Upper lobe of left lung (tissue), 6 donors: ENCODE measurements around the gene PGGHG. TPM values are rescaled to one million over a fixed set of nuclear protein-coding genes. Genes with fewer than 3 reads are reported as not detected.
"Not testable (repeated sequence)": the region's sequence is repeated elsewhere in the genome, so short reads cannot be mapped to it uniquely, and the experiment has no call there.

Experiments
- ATAC-seq, 2 donors: fragments of 200-7000 bp; cut with Tn5 transposase; one replicate each; pipeline ENCODE4 v1.9.1; 2022; ENCODE audit warnings: mild to moderate bottlenecking in 2 of 2, moderate library complexity in 2 of 2; ENCODE audit not compliant: low FRiP score in 2 of 2
- DNase-seq, 2 donors: peaks; one replicate each; pipeline ENCODE4 v3.0.0-alpha.2; 2019 to 2020
- H3K27ac ChIP-seq, 4 donors: fragments of 200-600 bp; sonication (generic); one replicate each; pipeline ENCODE4 v1.5.1; 2016 to 2019
- H3K27me3 ChIP-seq, 4 donors: fragments of 200-600 bp; sonication (generic); one replicate each; pipeline ENCODE4 v1.5.1; 2017 to 2019
- H3K36me3 ChIP-seq, 4 donors: fragments of 200-600 bp; sonication (generic); one replicate each; pipeline ENCODE4 v1.5.1; 2016 to 2019
- H3K4me1 ChIP-seq, 4 donors: fragments of 200-600 bp; sonication (generic); one replicate each; pipeline ENCODE4 v1.5.1; 2018 to 2019
- H3K4me3 ChIP-seq, 4 donors: fragments of 200-600 bp; sonication (generic); one replicate each; pipeline ENCODE4 v1.5.1; 2017 to 2019; ENCODE audit warnings: mild to moderate bottlenecking in 2 of 4, moderate library complexity in 1 of 4
- H3K9me3 ChIP-seq, 4 donors: fragments of 200-600 bp; sonication (generic); one replicate each; pipeline ENCODE4 v1.5.1; 2018 to 2019
- EP300 ChIP-seq, 4 donors: sonication (generic); formaldehyde crosslinking; IDR thresholded peaks; one replicate each; pipeline ENCODE4 v1.5.1; 2017; ENCODE audit warnings: antibody characterized with exemption in 4 of 4, control low read depth in 2 of 4
- POLR2A ChIP-seq, 4 donors: fragments of 450-650 bp; IDR thresholded peaks; one replicate each; pipeline ENCODE4 v1.5.1; 2016 to 2017; ENCODE audit warnings: antibody characterized with exemption in 4 of 4, mild to moderate bottlenecking in 2 of 4
- POLR2AphosphoS5 ChIP-seq, 2 donors: sonication (generic); formaldehyde crosslinking; IDR thresholded peaks; one replicate each; pipeline ENCODE4 v1.5.1; 2017; ENCODE audit warnings: antibody characterized with exemption in 2 of 2
- WGBS, 2 donors: methylation state at CpG; one replicate each; pipeline ENCODE4 v1.1.5; 2017 to 2018; 5-methylcytosine and 5-hydroxymethylcytosine counted together
- total RNA-seq, 6 donors: library from RNA; depleted of rRNA in 4 of 6; stranded (reverse); fragments of >200 nt in 4 of 6; gene quantifications; one replicate each; pipeline versions ENCODE4 v1.1.0 to v1.2.1, GENCODE V29; 2016 to 2021
- TF ChIP-seq, protein P1 (sequence below), 6 experiments: fragments of 450-650 bp in 4 of 6; fragments of 200-600 bp in 2 of 6; sonication (generic) in 2 of 6; IDR thresholded peaks; one replicate each; pipeline ENCODE4 v1.5.1; 2016 to 2019; ENCODE audit warnings: antibody characterized with exemption in 6 of 6
- donor health status: DM: no; HTN: no; CAD: no; lungs with moderate emphysema.
- donor health status: DM: no; HTN: yes; CAD: no; lungs with severe emphysema.

Gene PGGHG
- total RNA-seq, 6 donors from 2014 or later = 34.1 to 535 (median 65.2) TPM

GRCh38 chr11:307766-308708, 19.1 kb downstream of the PGGHG start, which contains the start of gene IFITM2:
Gene IFITM2 (plus strand): TSS chr11:307816. CDS start chr11:308193, 377 bp downstream.
- not testable (repeated sequence) for H3K27me3 ChIP-seq, H3K36me3 ChIP-seq, H3K9me3 ChIP-seq
- ATAC-seq (peak; percentile 73 to 85), DNase-seq (peak; percentile 72 to 93)
- TF ChIP-seq POLR2AphosphoS5 (IDR thresholded peaks at IDR 0.05) = peak; percentile 96 to 97
- TF ChIP-seq EP300 (IDR thresholded peaks at IDR 0.05) = peak in 1 of 4 donors; percentile 80
- peak in 3 of 4 donors; percentile 39 to 89 (median 70) for TF ChIP-seq POLR2A (IDR thresholded peaks at IDR 0.05)
- TF ChIP-seq, protein P1, sequence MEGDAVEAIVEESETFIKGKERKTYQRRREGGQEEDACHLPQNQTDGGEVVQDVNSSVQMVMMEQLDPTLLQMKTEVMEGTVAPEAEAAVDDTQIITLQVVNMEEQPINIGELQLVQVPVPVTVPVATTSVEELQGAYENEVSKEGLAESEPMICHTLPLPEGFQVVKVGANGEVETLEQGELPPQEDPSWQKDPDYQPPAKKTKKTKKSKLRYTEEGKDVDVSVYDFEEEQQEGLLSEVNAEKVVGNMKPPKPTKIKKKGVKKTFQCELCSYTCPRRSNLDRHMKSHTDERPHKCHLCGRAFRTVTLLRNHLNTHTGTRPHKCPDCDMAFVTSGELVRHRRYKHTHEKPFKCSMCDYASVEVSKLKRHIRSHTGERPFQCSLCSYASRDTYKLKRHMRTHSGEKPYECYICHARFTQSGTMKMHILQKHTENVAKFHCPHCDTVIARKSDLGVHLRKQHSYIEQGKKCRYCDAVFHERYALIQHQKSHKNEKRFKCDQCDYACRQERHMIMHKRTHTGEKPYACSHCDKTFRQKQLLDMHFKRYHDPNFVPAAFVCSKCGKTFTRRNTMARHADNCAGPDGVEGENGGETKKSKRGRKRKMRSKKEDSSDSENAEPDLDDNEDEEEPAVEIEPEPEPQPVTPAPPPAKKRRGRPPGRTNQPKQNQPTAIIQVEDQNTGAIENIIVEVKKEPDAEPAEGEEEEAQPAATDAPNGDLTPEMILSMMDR (IDR thresholded peaks at IDR 0.05) = peak in 2 of 6 experiments; percentile 20 to 22
- 1 to 16% methylated on average over 13 to 14 of the region's 28 CpGs for WGBS, 2 donors
- H3K4me1 ChIP-seq = peaks cover 38 to 58% (median 48%) of the 10 kb centered on the region in 4 donors
- H3K4me3 ChIP-seq = peak within 1 kb of the TSS; percentile 34 to 69 (median 46)
- peak within 1 kb of the TSS; percentile 89 to 94 (median 92) for H3K27ac ChIP-seq

DNA sequence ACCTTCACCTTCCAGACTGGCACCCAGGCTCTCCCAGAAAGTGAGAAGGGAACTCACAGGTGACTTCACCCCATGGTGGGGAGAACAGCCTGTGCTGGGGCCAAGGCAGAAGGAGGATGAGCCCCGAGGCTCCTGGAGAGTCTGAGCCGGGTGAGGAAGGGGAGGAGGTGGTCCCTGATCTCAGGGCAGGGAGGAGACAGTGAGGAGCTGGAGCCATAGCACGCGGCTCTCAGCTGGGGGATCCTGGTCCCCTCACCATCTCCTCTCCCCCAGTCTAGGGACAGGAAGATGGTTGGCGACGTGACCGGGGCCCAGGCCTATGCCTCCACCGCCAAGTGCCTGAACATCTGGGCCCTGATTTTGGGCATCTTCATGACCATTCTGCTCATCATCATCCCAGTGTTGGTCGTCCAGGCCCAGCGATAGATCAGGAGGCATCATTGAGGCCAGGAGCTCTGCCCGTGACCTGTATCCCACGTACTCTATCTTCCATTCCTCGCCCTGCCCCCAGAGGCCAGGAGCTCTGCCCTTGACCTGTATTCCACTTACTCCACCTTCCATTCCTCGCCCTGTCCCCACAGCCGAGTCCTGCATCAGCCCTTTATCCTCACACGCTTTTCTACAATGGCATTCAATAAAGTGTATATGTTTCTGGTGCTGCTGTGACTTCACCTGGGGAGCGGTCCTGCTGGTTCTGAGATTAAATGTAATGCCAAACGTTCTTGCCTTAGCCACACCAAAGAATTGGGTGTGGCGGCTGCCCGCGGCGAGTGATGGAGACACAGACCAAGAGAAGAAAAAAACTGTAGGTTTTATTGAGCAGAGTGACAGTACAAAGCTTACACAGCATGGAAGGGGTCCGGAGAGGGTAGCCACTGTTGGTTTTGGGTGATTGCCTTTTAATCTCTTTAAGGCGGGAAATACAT, 20.1 kb downstream of the PGGHG start:
- peak overlapping the region; percentile 89 to 94 (median 92) for H3K27ac ChIP-seq
- DNase-seq, H3K9me3 ChIP-seq, H3K36me3 ChIP-seq, H3K27me3 ChIP-seq: not testable (repeated sequence)
- H3K4me1 ChIP-seq = peaks cover 46 to 66% (median 56%) of the 10 kb centered on the region in 4 donors
- peak in 1 of 2 donors; percentile 0 for ATAC-seq
- 38 to 41% methylated on average over 24 of the region's 24 CpGs for WGBS, 2 donors
- peak in 1 of 4 donors; percentile 29 for TF ChIP-seq POLR2A (IDR thresholded peaks at IDR 0.05)
- peak in 1 of 2 donors; percentile 28 for TF ChIP-seq POLR2AphosphoS5 (IDR thresholded peaks at IDR 0.05)
- H3K4me3 ChIP-seq = peak overlapping the region; percentile 40 to 69 (median 55)

GRCh38 chr11:309979-310572, 21.1 kb downstream of the PGGHG start:
- TF ChIP-seq, protein P1 (IDR thresholded peaks at IDR 0.05) = peak in 3 of 6 experiments; percentile 18 to 47 (median 23)
- TF ChIP-seq POLR2A (IDR thresholded peaks at IDR 0.05) = peak in 1 of 4 donors; percentile 22
- H3K36me3 ChIP-seq, H3K27me3 ChIP-seq, DNase-seq, H3K9me3 ChIP-seq: not testable (repeated sequence)
- Histone ChIP-seq H3K4me3 (peak overlapping the region; percentile 40 to 69 (median 55)), H3K4me1 (peaks cover 48 to 68% (median 53%) of the 10 kb centered on the region in 4 donors), H3K27ac (peak overlapping the region; percentile 89 to 94 (median 92))
- ATAC-seq = peak in 1 of 2 donors; percentile 2
- WGBS, 2 donors = 3 to 15% methylated on average over 2 to 4 of the region's 18 CpGs

- not testable (repeated sequence) for H3K9me3 ChIP-seq, H3K36me3 ChIP-seq, DNase-seq, H3K27me3 ChIP-seq
- Histone ChIP-seq H3K27ac (peak overlapping the region in 3 of 4 donors; percentile 94 to 97 (median 95)), H3K4me3 (peak overlapping the region in 3 of 4 donors; percentile 28 to 41 (median 39)), H3K4me1 (peaks cover 47 to 71% (median 55%) of the 10 kb centered on the region in 4 donors)
- ATAC-seq = peak; percentile 64 to 87
- WGBS, 2 donors = 7 to 60% methylated on average over 2 to 12 of the region's 71 CpGs
Observed at GRCh38 chr11:311013-311748, 22.3 kb downstream of the PGGHG start.
